Measurements from ENCODE around the gene TPCN2.
A peak's percentile ranks its signal among the peaks of the same experiment; 100 is the strongest.
"Not testable (repeated sequence)": the region's sequence is repeated elsewhere in the genome, so short reads cannot be mapped to it uniquely, and the experiment has no call there.

The TPCN2 gene

GRCh38 chr11:69132301-69132670 lies 83.6 kb downstream of the TPCN2 start:
- H3K27me3 Mint-ChIP-seq: no peaks in the 10 kb centered on the region
- H3K4me3 Mint-ChIP-seq: no peak overlapping the region
- H3K9me3 Mint-ChIP-seq (ENCODE audit: low read depth): peaks cover 3% of the 10 kb centered on the region
- no peak overlapping the region for H3K27ac Mint-ChIP-seq
- H3K36me3 Mint-ChIP-seq: peaks cover 15% of the 10 kb centered on the region
- peaks cover 19% of the 10 kb centered on the region for H3K4me1 Mint-ChIP-seq (ENCODE audit: low read depth)

- Mint-ChIP-seq H3K27ac (no peak overlapping the region), H3K4me1 (ENCODE audit: low read depth) (peaks cover 20% of the 10 kb centered on the region), H3K9me3 (ENCODE audit: low read depth) (peaks cover 3% of the 10 kb centered on the region), H3K36me3 (peaks cover 12% of the 10 kb centered on the region), H3K27me3 (no peaks in the 10 kb centered on the region), H3K4me3 (no peak overlapping the region)
Measured at GRCh38 chr11:69133251-69133650, 84.5 kb downstream of the TPCN2 start.

GRCh38 chr11:69134182-69134581 lies 85.5 kb downstream of the TPCN2 start:
- H3K36me3 Mint-ChIP-seq: peaks cover 12% of the 10 kb centered on the region
- not testable (repeated sequence) for H3K27me3 Mint-ChIP-seq; H3K4me3 Mint-ChIP-seq; H3K27ac Mint-ChIP-seq; H3K9me3 Mint-ChIP-seq (ENCODE audit: low read depth)
- H3K4me1 Mint-ChIP-seq (ENCODE audit: low read depth): peaks cover 20% of the 10 kb centered on the region

- H3K27ac Mint-ChIP-seq: no peak overlapping the region
- H3K36me3 Mint-ChIP-seq: peaks cover 14% of the 10 kb centered on the region
- H3K9me3 Mint-ChIP-seq (ENCODE audit: low read depth): no peaks in the 10 kb centered on the region
- no peak overlapping the region for H3K4me3 Mint-ChIP-seq
- peaks cover 20% of the 10 kb centered on the region for H3K4me1 Mint-ChIP-seq (ENCODE audit: low read depth)
- H3K27me3 Mint-ChIP-seq: no peaks in the 10 kb centered on the region
Measured at GRCh38 chr11:69134957-69135356, 86.2 kb downstream of the TPCN2 start.

- H3K27me3 Mint-ChIP-seq: no peaks in the 10 kb centered on the region
- no peak overlapping the region for H3K27ac Mint-ChIP-seq
- H3K4me1 Mint-ChIP-seq (ENCODE audit: low read depth): peaks cover 18% of the 10 kb centered on the region
- no peaks in the 10 kb centered on the region for H3K9me3 Mint-ChIP-seq (ENCODE audit: low read depth)
- peaks cover 14% of the 10 kb centered on the region for H3K36me3 Mint-ChIP-seq
- H3K4me3 Mint-ChIP-seq: no peak overlapping the region
Measured at GRCh38 chr11:69135420-69136363, 87.0 kb downstream of the TPCN2 start.

GRCh38 chr11:69136471-69136870 lies 87.7 kb downstream of the TPCN2 start:
- no peak overlapping the region for H3K4me3 Mint-ChIP-seq
- H3K36me3 Mint-ChIP-seq: peaks cover 14% of the 10 kb centered on the region
- H3K4me1 Mint-ChIP-seq (ENCODE audit: low read depth): peaks cover 11% of the 10 kb centered on the region
- no peaks in the 10 kb centered on the region for H3K9me3 Mint-ChIP-seq (ENCODE audit: low read depth)
- no peaks in the 10 kb centered on the region for H3K27me3 Mint-ChIP-seq
- H3K27ac Mint-ChIP-seq: no peak overlapping the region

- H3K27ac Mint-ChIP-seq: no peak overlapping the region
- H3K4me3 Mint-ChIP-seq: no peak overlapping the region
- no peaks in the 10 kb centered on the region for H3K9me3 Mint-ChIP-seq (ENCODE audit: low read depth)
- H3K4me1 Mint-ChIP-seq (ENCODE audit: low read depth): peaks cover 11% of the 10 kb centered on the region
- H3K36me3 Mint-ChIP-seq: peaks cover 18% of the 10 kb centered on the region
- H3K27me3 Mint-ChIP-seq: no peaks in the 10 kb centered on the region
Measured at GRCh38 chr11:69137151-69137844, 88.6 kb downstream of the TPCN2 start.

- H3K27me3 Mint-ChIP-seq: no peaks in the 10 kb centered on the region
- no peak overlapping the region for H3K27ac Mint-ChIP-seq
- peaks cover 11% of the 10 kb centered on the region for H3K4me1 Mint-ChIP-seq (ENCODE audit: low read depth)
- H3K36me3 Mint-ChIP-seq: peaks cover 20% of the 10 kb centered on the region
- H3K9me3 Mint-ChIP-seq (ENCODE audit: low read depth): no peaks in the 10 kb centered on the region
- no peak overlapping the region for H3K4me3 Mint-ChIP-seq
Measured at GRCh38 chr11:69138265-69138664, 89.5 kb downstream of the TPCN2 start.

- not testable (repeated sequence) for H3K27me3 Mint-ChIP-seq; H3K4me3 Mint-ChIP-seq; H3K9me3 Mint-ChIP-seq (ENCODE audit: low read depth); H3K27ac Mint-ChIP-seq
- H3K36me3 Mint-ChIP-seq: peaks cover 24% of the 10 kb centered on the region
- H3K4me1 Mint-ChIP-seq (ENCODE audit: low read depth): peaks cover 18% of the 10 kb centered on the region
Measured at GRCh38 chr11:69140161-69140560, 91.4 kb downstream of the TPCN2 start.

GRCh38 chr11:69140635-69141034 lies 91.9 kb downstream of the TPCN2 start:
- H3K4me3 Mint-ChIP-seq: no peak overlapping the region
- H3K27ac Mint-ChIP-seq: no peak overlapping the region
- H3K4me1 Mint-ChIP-seq (ENCODE audit: low read depth): peaks cover 18% of the 10 kb centered on the region
- peaks cover 27% of the 10 kb centered on the region for H3K36me3 Mint-ChIP-seq
- H3K27me3 Mint-ChIP-seq: no peaks in the 10 kb centered on the region
- H3K9me3 Mint-ChIP-seq (ENCODE audit: low read depth): peaks cover 3% of the 10 kb centered on the region

- Mint-ChIP-seq H3K4me3 (no peak overlapping the region), H3K9me3 (ENCODE audit: low read depth) (peaks cover 11% of the 10 kb centered on the region), H3K4me1 (ENCODE audit: low read depth) (peaks cover 12% of the 10 kb centered on the region), H3K27ac (no peak overlapping the region), H3K36me3 (peaks cover 30% of the 10 kb centered on the region), H3K27me3 (no peaks in the 10 kb centered on the region)
Measured at GRCh38 chr11:69141742-69142141, 93.0 kb downstream of the TPCN2 start.

- H3K27me3 Mint-ChIP-seq: no peaks in the 10 kb centered on the region
- H3K27ac Mint-ChIP-seq: no peak overlapping the region
- H3K9me3 Mint-ChIP-seq (ENCODE audit: low read depth): peaks cover 11% of the 10 kb centered on the region
- peaks cover 32% of the 10 kb centered on the region for H3K36me3 Mint-ChIP-seq
- H3K4me3 Mint-ChIP-seq: no peak overlapping the region
- H3K4me1 Mint-ChIP-seq (ENCODE audit: low read depth): peaks cover 10% of the 10 kb centered on the region
Measured at GRCh38 chr11:69142895-69143294, 94.2 kb downstream of the TPCN2 start.

GRCh38 chr11:69144316-69145049 lies 95.8 kb downstream of the TPCN2 start:
- peak overlapping the region; percentile 55 for H3K27ac Mint-ChIP-seq
- H3K36me3 Mint-ChIP-seq: peaks cover 35% of the 10 kb centered on the region
- peaks cover 16% of the 10 kb centered on the region for H3K4me1 Mint-ChIP-seq (ENCODE audit: low read depth)
- peak overlapping the region; percentile 27 for H3K4me3 Mint-ChIP-seq
- no peaks in the 10 kb centered on the region for H3K27me3 Mint-ChIP-seq
- H3K9me3 Mint-ChIP-seq (ENCODE audit: low read depth): peaks cover 11% of the 10 kb centered on the region

- peak overlapping the region; percentile 55 for H3K27ac Mint-ChIP-seq
- peaks cover 34% of the 10 kb centered on the region for H3K36me3 Mint-ChIP-seq
- H3K27me3 Mint-ChIP-seq: no peaks in the 10 kb centered on the region
- H3K9me3 Mint-ChIP-seq (ENCODE audit: low read depth): peaks cover 11% of the 10 kb centered on the region
- H3K4me1 Mint-ChIP-seq (ENCODE audit: low read depth): peaks cover 16% of the 10 kb centered on the region
- no peak overlapping the region for H3K4me3 Mint-ChIP-seq
Measured at GRCh38 chr11:69145050-69145380, 96.3 kb downstream of the TPCN2 start.

- Mint-ChIP-seq H3K27me3 (no peaks in the 10 kb centered on the region), H3K36me3 (peaks cover 30% of the 10 kb centered on the region), H3K27ac (no peak overlapping the region), H3K4me1 (ENCODE audit: low read depth) (peaks cover 16% of the 10 kb centered on the region), H3K9me3 (ENCODE audit: low read depth) (peaks cover 11% of the 10 kb centered on the region), H3K4me3 (no peak overlapping the region)
Measured at GRCh38 chr11:69148377-69148762, 99.6 kb downstream of the TPCN2 start.

Measured in activated naive CD8-positive, alpha-beta T cell (primary cell).